WTC11 (cell line): ENCODE results near the gene C2orf76.

ENCODE experiments used
- CBFB ChIP-seq: sonication (generic); formaldehyde crosslinking; IDR thresholded peaks from 2 replicates; pipeline ENCODE4 v1.8.1; 2022; ENCODE audit warnings: mild to moderate bottlenecking, low read depth, missing genetic modification reagents
- CTCF ChIP-seq: fragments of 200-600 bp; IDR thresholded peaks from 2 replicates; pipeline ENCODE4 v1.8.0; 2022; ENCODE audit warnings: antibody characterized with exemption
- JUN ChIP-seq: sonication (generic); formaldehyde crosslinking; IDR thresholded peaks from 2 replicates; pipeline ENCODE4 v1.8.0; 2023; ENCODE audit warnings: mild to moderate bottlenecking, missing genetic modification reagents

DNA sequence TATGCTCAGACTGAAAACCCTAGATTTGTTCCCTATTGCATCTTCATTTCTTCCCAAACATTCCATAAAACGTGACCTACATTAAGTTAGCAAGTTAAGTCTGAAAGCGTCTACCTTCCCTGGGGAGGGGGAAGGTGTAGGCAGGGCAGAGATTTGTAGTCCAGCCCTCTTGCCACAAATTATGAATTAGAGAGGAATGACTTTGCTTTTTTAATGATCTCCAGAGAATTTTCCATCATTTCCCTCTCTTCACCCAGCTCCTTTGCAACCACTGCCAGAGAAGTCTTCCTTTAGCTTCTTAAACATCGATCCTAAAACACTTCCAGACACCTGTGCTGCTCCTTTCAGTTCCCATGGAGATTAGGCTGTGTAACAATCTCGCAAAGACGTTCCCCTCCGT is 1.2 kb downstream of the C2orf76 start:
- no peak for TF ChIP-seq CTCF
- TF ChIP-seq CBFB (CRISPR knock-in tag) = no peak
- TF ChIP-seq JUN (CRISPR knock-in tag) = no peak
